ENCODE data around the gene SLC25A10. TPM values are rescaled to one million over a fixed set of nuclear protein-coding genes. Genes with fewer than 3 reads are reported as not detected.

SLC25A10 gene
- polyA plus RNA-seq, 1 donor = 42.2 TPM

DNA sequence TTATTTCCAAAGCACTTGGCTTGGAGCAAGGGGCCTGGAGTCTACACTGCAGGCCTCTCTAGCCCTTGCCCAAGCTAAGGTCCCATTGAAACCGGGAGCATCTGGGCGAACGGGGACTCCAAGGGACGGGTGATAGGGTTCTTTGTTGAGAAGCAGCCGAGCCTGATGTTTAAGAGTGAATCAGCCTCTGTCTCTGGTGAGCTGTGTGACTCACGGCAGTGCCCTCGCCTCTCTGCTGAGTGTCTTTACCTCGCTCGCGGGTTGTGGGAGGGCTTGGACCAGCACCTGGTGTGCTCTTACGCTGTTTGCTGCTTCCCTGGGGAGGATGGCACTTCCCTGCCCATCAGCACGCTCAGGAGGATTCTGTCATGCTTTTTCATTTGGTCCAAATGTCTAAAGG lies 27.0 kb upstream of the SLC25A10 start:
- Histone ChIP-seq H3K36me3 (ENCODE audit: control insufficient read depth, insufficient read depth, low read length) (peaks cover 55% of the 10 kb centered on the region), H3K27me3 (ENCODE audit: control insufficient read depth, insufficient read depth, low read length) (no peaks in the 10 kb centered on the region), H3K9me3 (ENCODE audit: control insufficient read depth, low read depth, low read length) (no peaks in the 10 kb centered on the region), H3K4me1 (ENCODE audit: control insufficient read depth, insufficient read depth, low read length) (peaks cover 15% of the 10 kb centered on the region), H3K27ac (ENCODE audit: low read length) (no peak overlapping the region), H3K4me3 (ENCODE audit: low read length) (peak overlapping the region; percentile 86)
- no peak for DNase-seq
- no CpG with 5 or more reads among the region's 12 CpGs for WGBS (ENCODE audit: insufficient coverage, low lambda C conversion rate)

DNA sequence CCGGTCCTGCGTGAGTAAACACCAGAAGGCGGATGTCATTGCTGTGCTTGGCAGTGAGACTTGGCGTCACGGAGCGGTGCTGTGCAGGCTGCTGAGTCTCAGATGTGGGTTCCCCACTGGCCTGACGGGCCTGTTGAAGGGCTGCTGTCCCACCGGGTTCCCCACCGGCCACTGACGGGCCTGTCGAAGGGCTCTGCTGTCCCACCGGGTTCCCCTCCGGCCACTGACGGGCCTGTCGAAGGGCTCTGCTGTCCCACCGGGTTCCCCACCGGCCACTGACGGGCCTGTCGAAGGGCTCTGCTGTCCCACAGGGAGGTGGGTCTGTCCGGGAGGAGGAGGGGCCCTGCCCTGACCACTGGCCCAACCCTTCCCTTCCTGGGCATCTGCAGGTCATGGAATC lies 25.5 kb upstream of the SLC25A10 start:
- H3K9me3 ChIP-seq (ENCODE audit: control insufficient read depth, low read depth, low read length) = no peaks in the 10 kb centered on the region
- no peak for DNase-seq
- no peaks in the 10 kb centered on the region for H3K27me3 ChIP-seq (ENCODE audit: control insufficient read depth, insufficient read depth, low read length)
- no peak overlapping the region for H3K4me3 ChIP-seq (ENCODE audit: low read length)
- H3K27ac ChIP-seq (ENCODE audit: low read length) = no peak overlapping the region
- WGBS (ENCODE audit: insufficient coverage, low lambda C conversion rate) = no CpG with 5 or more reads among the region's 20 CpGs
- peaks cover 63% of the 10 kb centered on the region for H3K36me3 ChIP-seq (ENCODE audit: control insufficient read depth, insufficient read depth, low read length)
- H3K4me1 ChIP-seq (ENCODE audit: control insufficient read depth, insufficient read depth, low read length) = peaks cover 15% of the 10 kb centered on the region

DNA sequence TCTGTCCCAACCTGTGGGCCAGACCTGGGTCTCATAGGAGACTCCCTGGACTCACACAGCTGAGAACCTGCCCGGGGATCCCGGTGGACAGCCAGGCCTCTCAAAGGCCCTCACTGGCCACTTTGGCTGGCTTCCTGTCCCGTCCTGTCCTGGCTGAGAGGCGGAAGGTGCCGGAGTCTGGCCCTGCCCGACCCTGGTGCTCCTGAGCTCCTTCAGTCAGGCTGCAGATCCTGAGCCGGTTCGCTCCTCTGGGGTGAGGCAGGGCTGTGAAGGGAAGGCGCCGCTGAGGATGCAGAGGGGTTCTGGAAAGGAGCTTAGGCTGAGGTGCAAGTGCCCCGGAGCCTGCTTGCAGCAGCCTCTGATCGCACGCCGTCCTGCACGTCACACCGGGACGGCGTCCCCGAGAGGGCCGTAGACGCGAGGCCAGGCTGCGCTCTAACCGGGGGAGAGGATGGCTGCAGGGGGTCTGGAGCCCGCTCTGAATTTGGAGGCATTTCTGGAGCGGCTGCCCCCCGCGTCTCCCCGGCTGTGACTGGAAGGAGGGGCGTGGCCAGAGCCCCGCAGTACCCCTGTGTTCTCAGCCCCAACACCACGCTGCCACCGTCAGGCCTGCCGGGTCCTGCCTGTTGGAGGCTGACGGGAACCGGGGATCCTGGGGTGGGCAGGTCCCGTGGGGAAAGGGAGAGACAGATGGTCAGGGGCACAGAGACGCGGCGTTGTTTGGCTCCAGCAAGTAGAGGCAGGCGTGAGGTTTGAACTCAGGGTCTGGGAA lies 24.1 kb upstream of the SLC25A10 start:
- H3K36me3 ChIP-seq (ENCODE audit: control insufficient read depth, insufficient read depth, low read length) = peaks cover 72% of the 10 kb centered on the region
- H3K4me3 ChIP-seq (ENCODE audit: low read length) = no peak overlapping the region
- H3K4me1 ChIP-seq (ENCODE audit: control insufficient read depth, insufficient read depth, low read length) = peaks cover 14% of the 10 kb centered on the region
- no peak for DNase-seq
- H3K9me3 ChIP-seq (ENCODE audit: control insufficient read depth, low read depth, low read length) = no peaks in the 10 kb centered on the region
- no peaks in the 10 kb centered on the region for H3K27me3 ChIP-seq (ENCODE audit: control insufficient read depth, insufficient read depth, low read length)
- WGBS (ENCODE audit: insufficient coverage, low lambda C conversion rate) = no CpG with 5 or more reads among the region's 41 CpGs
- H3K27ac ChIP-seq (ENCODE audit: low read length) = no peak overlapping the region

DNA sequence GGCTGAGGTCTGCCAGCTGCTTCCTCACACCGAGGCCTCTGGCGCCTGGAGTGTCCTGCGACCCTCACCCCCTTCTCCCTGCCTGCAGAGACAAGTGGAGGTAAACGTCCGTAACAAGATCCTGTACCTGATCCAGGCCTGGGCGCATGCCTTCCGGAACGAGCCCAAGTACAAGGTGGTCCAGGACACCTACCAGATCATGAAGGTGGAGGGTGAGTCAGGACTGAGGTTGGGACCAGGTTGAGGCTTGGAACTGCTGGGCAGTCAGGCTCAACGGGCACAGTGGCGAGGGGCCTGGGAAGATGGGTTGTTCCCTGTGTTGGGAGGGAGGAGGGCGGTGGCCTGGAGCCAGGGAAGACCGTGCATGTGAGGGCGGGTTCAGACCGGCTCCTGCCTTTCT lies 23.5 kb upstream of the SLC25A10 start:
- Histone ChIP-seq H3K27ac (ENCODE audit: low read length) (no peak overlapping the region), H3K9me3 (ENCODE audit: control insufficient read depth, low read depth, low read length) (no peaks in the 10 kb centered on the region), H3K4me1 (ENCODE audit: control insufficient read depth, insufficient read depth, low read length) (peaks cover 14% of the 10 kb centered on the region), H3K4me3 (ENCODE audit: low read length) (no peak overlapping the region), H3K27me3 (ENCODE audit: control insufficient read depth, insufficient read depth, low read length) (no peaks in the 10 kb centered on the region), H3K36me3 (ENCODE audit: control insufficient read depth, insufficient read depth, low read length) (peaks cover 78% of the 10 kb centered on the region)
- WGBS (ENCODE audit: insufficient coverage, low lambda C conversion rate) = no CpG with 5 or more reads among the region's 14 CpGs
- DNase-seq = no peak

DNA sequence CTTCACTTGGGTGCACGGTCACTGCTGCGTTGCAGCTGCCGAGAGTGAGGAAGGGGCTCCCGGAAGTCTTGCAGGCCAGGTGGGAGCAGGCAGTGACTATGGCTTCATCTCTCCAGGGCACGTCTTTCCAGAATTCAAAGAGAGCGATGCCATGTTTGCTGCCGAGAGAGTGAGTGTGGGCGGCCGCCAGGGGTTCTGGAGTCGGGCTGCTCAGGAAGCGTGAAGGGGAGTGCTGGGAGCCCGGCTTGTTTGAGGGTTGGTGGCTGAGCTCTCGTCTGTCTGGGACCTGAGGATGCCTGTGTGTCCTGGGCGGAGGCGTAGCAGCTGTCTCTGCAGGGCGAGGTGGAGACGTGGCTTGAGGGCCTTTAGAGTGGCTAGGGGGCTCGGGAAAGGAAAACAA lies 22.0 kb upstream of the SLC25A10 start:
- Histone ChIP-seq H3K27ac (ENCODE audit: low read length) (no peak overlapping the region), H3K27me3 (ENCODE audit: control insufficient read depth, insufficient read depth, low read length) (no peaks in the 10 kb centered on the region), H3K4me1 (ENCODE audit: control insufficient read depth, insufficient read depth, low read length) (peaks cover 8% of the 10 kb centered on the region), H3K9me3 (ENCODE audit: control insufficient read depth, low read depth, low read length) (peaks cover 2% of the 10 kb centered on the region), H3K36me3 (ENCODE audit: control insufficient read depth, insufficient read depth, low read length) (peaks cover 93% of the 10 kb centered on the region), H3K4me3 (ENCODE audit: low read length) (no peak overlapping the region)
- no CpG with 5 or more reads among the region's 18 CpGs for WGBS (ENCODE audit: insufficient coverage, low lambda C conversion rate)
- DNase-seq = no peak

DNA sequence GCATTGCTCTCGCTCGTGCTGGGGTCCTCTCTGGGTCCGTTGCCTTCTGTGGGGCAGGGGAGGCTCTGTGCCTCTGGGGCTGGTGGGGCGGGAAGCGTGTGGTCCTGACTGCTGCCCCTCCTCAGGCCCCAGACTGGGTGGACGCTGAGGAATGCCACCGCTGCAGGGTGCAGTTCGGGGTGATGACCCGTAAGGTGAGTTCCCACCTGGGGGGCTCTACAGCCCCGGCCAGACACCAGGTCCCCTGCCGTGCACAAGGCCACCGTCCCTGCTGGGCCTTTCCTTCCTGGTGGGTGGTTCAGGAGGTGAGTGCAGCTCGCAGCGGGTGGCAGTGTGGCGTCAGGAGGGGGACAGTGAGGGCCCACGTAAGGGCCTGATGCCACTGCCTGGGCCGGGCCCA lies 21.5 kb upstream of the SLC25A10 start:
- no peak for DNase-seq
- no peak overlapping the region for H3K4me3 ChIP-seq (ENCODE audit: low read length)
- no CpG with 5 or more reads among the region's 17 CpGs for WGBS (ENCODE audit: insufficient coverage, low lambda C conversion rate)
- H3K27me3 ChIP-seq (ENCODE audit: control insufficient read depth, insufficient read depth, low read length) = no peaks in the 10 kb centered on the region
- peaks cover 96% of the 10 kb centered on the region for H3K36me3 ChIP-seq (ENCODE audit: control insufficient read depth, insufficient read depth, low read length)
- H3K27ac ChIP-seq (ENCODE audit: low read length) = no peak overlapping the region
- peaks cover 3% of the 10 kb centered on the region for H3K4me1 ChIP-seq (ENCODE audit: control insufficient read depth, insufficient read depth, low read length)
- peaks cover 2% of the 10 kb centered on the region for H3K9me3 ChIP-seq (ENCODE audit: control insufficient read depth, low read depth, low read length)

DNA sequence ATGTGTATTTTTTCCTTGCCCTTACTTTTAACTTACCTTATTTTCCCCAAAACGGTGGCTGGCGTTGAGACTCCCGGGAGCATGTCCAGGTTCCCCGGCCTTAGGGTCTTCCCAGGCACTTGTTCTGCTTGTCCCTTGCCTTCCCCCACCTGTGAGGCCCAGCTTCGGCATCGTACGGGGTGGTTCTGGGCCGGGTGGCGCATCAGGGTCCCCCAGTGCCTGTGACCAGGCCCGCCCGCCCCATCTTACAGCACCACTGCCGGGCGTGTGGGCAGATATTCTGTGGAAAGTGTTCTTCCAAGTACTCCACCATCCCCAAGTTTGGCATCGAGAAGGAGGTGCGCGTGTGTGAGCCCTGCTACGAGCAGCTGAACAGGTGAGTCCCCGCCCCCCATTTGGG lies 20.9 kb upstream of the SLC25A10 start:
- Histone ChIP-seq H3K27me3 (ENCODE audit: control insufficient read depth, insufficient read depth, low read length) (no peaks in the 10 kb centered on the region), H3K27ac (ENCODE audit: low read length) (no peak overlapping the region), H3K36me3 (ENCODE audit: control insufficient read depth, insufficient read depth, low read length) (peaks cover 97% of the 10 kb centered on the region), H3K4me1 (ENCODE audit: control insufficient read depth, insufficient read depth, low read length) (peaks cover 3% of the 10 kb centered on the region), H3K4me3 (ENCODE audit: low read length) (no peak overlapping the region), H3K9me3 (ENCODE audit: control insufficient read depth, low read depth, low read length) (peaks cover 3% of the 10 kb centered on the region)
- no peak for DNase-seq
- no CpG with 5 or more reads among the region's 18 CpGs for WGBS (ENCODE audit: insufficient coverage, low lambda C conversion rate)

DNA sequence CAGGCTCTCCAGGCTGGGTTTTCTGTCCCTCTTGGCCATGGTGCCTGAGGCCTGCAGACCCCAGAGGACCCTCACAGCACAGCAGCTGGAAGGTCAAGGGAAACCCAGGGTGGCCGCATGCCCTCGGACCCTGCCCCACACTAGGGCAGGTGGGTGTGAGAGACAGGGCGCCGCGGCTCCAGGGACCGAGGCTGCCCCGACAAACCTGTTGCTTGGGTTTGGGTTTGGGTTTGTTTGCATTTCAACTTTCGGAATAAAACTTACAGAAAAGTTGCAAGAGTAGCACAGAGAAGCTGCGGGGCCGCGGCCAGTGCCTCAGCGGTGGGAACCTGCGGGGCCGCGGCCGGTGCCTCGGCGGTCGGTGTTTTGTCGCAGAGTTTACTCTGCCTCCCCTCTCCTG lies 20.5 kb upstream of the SLC25A10 start:
- Histone ChIP-seq H3K9me3 (ENCODE audit: control insufficient read depth, low read depth, low read length) (peaks cover 5% of the 10 kb centered on the region), H3K4me3 (ENCODE audit: low read length) (no peak overlapping the region), H3K36me3 (ENCODE audit: control insufficient read depth, insufficient read depth, low read length) (peaks cover 97% of the 10 kb centered on the region), H3K4me1 (ENCODE audit: control insufficient read depth, insufficient read depth, low read length) (peaks cover 3% of the 10 kb centered on the region), H3K27ac (ENCODE audit: low read length) (no peak overlapping the region), H3K27me3 (ENCODE audit: control insufficient read depth, insufficient read depth, low read length) (no peaks in the 10 kb centered on the region)
- DNase-seq = no peak
- WGBS (ENCODE audit: insufficient coverage, low lambda C conversion rate) = no CpG with 5 or more reads among the region's 20 CpGs

DNA sequence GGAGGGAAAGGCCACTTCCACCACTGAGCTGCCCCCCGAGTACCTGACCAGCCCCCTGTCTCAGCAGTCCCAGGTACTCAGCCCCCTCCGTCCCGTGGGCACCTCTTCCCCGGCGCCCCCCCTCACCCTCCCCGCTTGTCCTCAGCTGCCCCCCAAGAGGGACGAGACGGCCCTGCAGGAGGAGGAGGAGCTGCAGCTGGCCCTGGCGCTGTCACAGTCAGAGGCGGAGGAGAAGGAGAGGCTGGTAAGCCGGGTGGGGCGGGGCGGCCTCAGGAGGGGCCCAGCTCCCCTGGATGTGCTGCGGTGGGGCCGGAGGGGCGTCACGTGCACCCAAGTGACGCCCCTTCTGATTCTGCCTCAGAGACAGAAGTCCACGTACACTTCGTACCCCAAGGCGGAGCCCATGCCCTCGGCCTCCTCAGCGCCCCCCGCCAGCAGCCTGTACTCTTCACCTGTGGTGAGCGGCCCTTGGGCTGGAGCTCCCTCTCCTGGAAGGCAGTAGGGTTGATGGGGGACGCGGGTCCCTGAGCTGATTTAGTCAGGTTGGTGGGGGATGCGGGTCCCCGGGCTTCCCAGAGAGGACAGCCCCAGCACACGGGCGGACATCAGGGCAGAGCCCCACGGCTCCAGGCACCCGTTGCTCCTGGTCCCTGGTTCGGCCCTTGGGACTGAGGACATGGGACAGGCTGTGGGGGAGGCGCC lies 18.4 kb upstream of the SLC25A10 start:
- no CpG with 5 or more reads among the region's 35 CpGs for WGBS (ENCODE audit: insufficient coverage, low lambda C conversion rate)
- Histone ChIP-seq H3K4me3 (ENCODE audit: low read length) (no peak overlapping the region), H3K36me3 (ENCODE audit: control insufficient read depth, insufficient read depth, low read length) (peaks cover 97% of the 10 kb centered on the region), H3K27me3 (ENCODE audit: control insufficient read depth, insufficient read depth, low read length) (no peaks in the 10 kb centered on the region), H3K27ac (ENCODE audit: low read length) (no peak overlapping the region), H3K4me1 (ENCODE audit: control insufficient read depth, insufficient read depth, low read length) (peaks cover 3% of the 10 kb centered on the region), H3K9me3 (ENCODE audit: control insufficient read depth, low read depth, low read length) (peaks cover 8% of the 10 kb centered on the region)
- DNase-seq = no peak

DNA sequence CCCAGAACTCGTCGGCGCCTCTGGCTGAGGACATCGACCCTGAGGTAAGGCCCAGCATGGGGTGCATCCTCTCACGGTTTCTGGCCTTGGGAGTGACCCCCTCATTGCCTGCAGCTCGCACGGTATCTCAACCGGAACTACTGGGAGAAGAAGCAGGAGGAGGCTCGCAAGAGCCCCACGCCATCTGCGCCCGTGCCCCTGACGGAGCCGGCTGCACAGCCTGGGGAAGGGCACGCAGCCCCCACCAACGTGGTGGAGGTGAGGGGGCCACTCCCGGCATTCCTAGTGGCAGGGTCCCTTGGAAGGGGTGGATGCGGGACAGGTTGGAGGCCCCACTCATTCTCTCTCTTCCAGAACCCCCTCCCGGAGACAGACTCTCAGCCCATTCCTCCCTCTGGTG lies 17.3 kb upstream of the SLC25A10 start:
- peaks cover 3% of the 10 kb centered on the region for H3K4me1 ChIP-seq (ENCODE audit: control insufficient read depth, insufficient read depth, low read length)
- WGBS (ENCODE audit: insufficient coverage, low lambda C conversion rate) = no CpG with 5 or more reads among the region's 19 CpGs
- H3K27me3 ChIP-seq (ENCODE audit: control insufficient read depth, insufficient read depth, low read length) = no peaks in the 10 kb centered on the region
- DNase-seq = no peak
- peaks cover 94% of the 10 kb centered on the region for H3K36me3 ChIP-seq (ENCODE audit: control insufficient read depth, insufficient read depth, low read length)
- H3K27ac ChIP-seq (ENCODE audit: low read length) = no peak overlapping the region
- H3K4me3 ChIP-seq (ENCODE audit: low read length) = no peak overlapping the region
- peaks cover 8% of the 10 kb centered on the region for H3K9me3 ChIP-seq (ENCODE audit: control insufficient read depth, low read depth, low read length)

Data from large intestine (tissue), 3 donors.